DOHH2 (cell line): ENCODE results near the gene TBKBP1.

Experiments
- H3F3A ChIP-seq: fragments of 200-600 bp; sonication (generic), shearing (Covaris generic); 2 replicates; pipeline ENCODE4 v1.6.0; 2016; ENCODE audit warnings: antibody characterized with exemption, mild to moderate bottlenecking; ENCODE audit not compliant: control insufficient read depth, insufficient read depth
- H3K27ac ChIP-seq: fragments of 200-600 bp; sonication (generic); 2 replicates; pipeline ENCODE4 v1.5.1; 2014; ENCODE audit warnings: low read depth, mild to moderate bottlenecking, low read length, moderate library complexity
- H3K27me3 ChIP-seq: fragments of 200-600 bp; sonication (generic); 2 replicates; pipeline ENCODE4 v1.6.1; 2014; ENCODE audit warnings: mild to moderate bottlenecking, low read length, mixed read lengths; ENCODE audit not compliant: control insufficient read depth
- H3K36me3 ChIP-seq: fragments of 200-600 bp; sonication (generic); 2 replicates; pipeline ENCODE4 v1.6.1; 2014; ENCODE audit warnings: mild to moderate bottlenecking, low read length, moderate library complexity, mixed read lengths; ENCODE audit not compliant: control insufficient read depth
- H3K4me1 ChIP-seq: fragments of 200-600 bp; sonication (generic); 2 replicates; pipeline ENCODE4 v1.6.1; 2014; ENCODE audit warnings: mild to moderate bottlenecking, low read length, mixed read lengths; ENCODE audit not compliant: control insufficient read depth
- H3K4me2 ChIP-seq: fragments of 200-600 bp; sonication (generic); 2 replicates; pipeline ENCODE4 v1.6.0; 2014; ENCODE audit warnings: mild to moderate bottlenecking, low read length, moderate library complexity
- H3K4me3 ChIP-seq: fragments of 200-600 bp; sonication (generic); 2 replicates; pipeline ENCODE4 v1.5.1; 2014; ENCODE audit warnings: mild to moderate bottlenecking, low read length, mixed read lengths
- H3K79me2 ChIP-seq: fragments of 200-600 bp; sonication (generic); 2 replicates; pipeline ENCODE4 v1.6.1; 2014; ENCODE audit warnings: mild to moderate bottlenecking, low read length, mixed read lengths; ENCODE audit not compliant: control insufficient read depth
- H3K9me2 ChIP-seq: fragments of 200-600 bp; sonication (generic); replicated peaks from 2 replicates; pipeline ENCODE4 v1.6.1; 2014; ENCODE audit warnings: mild to moderate bottlenecking, low read length, mixed read lengths; ENCODE audit not compliant: control insufficient read depth
- H3K9me3 ChIP-seq: fragments of 200-600 bp; sonication (generic); 2 replicates; pipeline ENCODE4 v1.6.1; 2014; ENCODE audit warnings: antibody characterized with exemption, low read length, mixed read lengths; ENCODE audit not compliant: control insufficient read depth, insufficient read depth
- H4K20me1 ChIP-seq: fragments of 200-600 bp; sonication (generic); 2 replicates; pipeline ENCODE4 v1.6.0; 2014; ENCODE audit warnings: low read depth, mild to moderate bottlenecking, antibody characterized with exemption, low read length, moderate library complexity; ENCODE audit not compliant: control insufficient read depth, insufficient read depth
- CTCF ChIP-seq: fragments of 200-600 bp; sonication (generic); IDR thresholded peaks from one replicate; pipeline ENCODE4 v1.5.1; 2014; ENCODE audit warnings: antibody characterized with exemption, mild to moderate bottlenecking, low read depth, low read length; ENCODE audit not compliant: poor library complexity, severe bottlenecking
- EZH2phosphoT487 ChIP-seq: fragments of 200-600 bp; sonication (generic); IDR thresholded peaks from 2 replicates; pipeline ENCODE4 v1.6.1; 2017; ENCODE audit warnings: borderline replicate concordance, mild to moderate bottlenecking, antibody characterized with exemption, low read length, moderate library complexity, mixed read lengths

Gene TBKBP1

GRCh38 chr17:47693731-47694580 lies at the start of gene TBKBP1:
Gene TBKBP1, plus strand, starts transcription at chr17:47694161. Its CDS starts 1,952 bp downstream, at chr17:47696113.
- TF ChIP-seq CTCF (no peak), EZH2phosphoT487 (no peak)
- Histone ChIP-seq H3K4me1 (peaks cover 39% of the 10 kb centered on the region), H3K27ac (peak within 1 kb of the TSS; percentile 52), H3K27me3 (peaks cover 4% of the 10 kb centered on the region; the same call in 1 of the 2 replicates), H3K9me2 (no peaks in the 10 kb centered on the region), H4K20me1 (no peaks in the 10 kb centered on the region), H3K79me2 (no peaks in the 10 kb centered on the region), H3F3A (peaks cover 6% of the 10 kb centered on the region), H3K4me3 (peak within 1 kb of the TSS; percentile 73), H3K9me3 (no peaks in the 10 kb centered on the region), H3K36me3 (no peaks in the 10 kb centered on the region), H3K4me2 (peak within 1 kb of the TSS; percentile 78)

GRCh38 chr17:47644324-47644723 lies 49.6 kb upstream of the TBKBP1 start:
- Histone ChIP-seq H3K9me2 (no peaks in the 10 kb centered on the region), H3K4me2 (no peak overlapping the region), H3K36me3 (peaks cover 6% of the 10 kb centered on the region), H3K4me3 (no peak overlapping the region), H4K20me1 (no peaks in the 10 kb centered on the region), H3K9me3 (no peaks in the 10 kb centered on the region), H3K79me2 (peaks cover 19% of the 10 kb centered on the region), H3F3A (peaks cover 10% of the 10 kb centered on the region), H3K27ac (no peak overlapping the region), H3K4me1 (peaks cover 33% of the 10 kb centered on the region), H3K27me3 (no peaks in the 10 kb centered on the region)
- TF ChIP-seq CTCF = no peak

- H3K4me3 ChIP-seq = peak within 1 kb of the TSS; percentile 94
- H3K79me2 ChIP-seq = peaks cover 61% of the 10 kb centered on the region
- peaks cover 44% of the 10 kb centered on the region for H3K36me3 ChIP-seq
Observed at GRCh38 chr17:47649153-47649971, 44.6 kb upstream of the TBKBP1 start, which contains the start of gene KPNB1. Gene KPNB1, plus strand, starts transcription at chr17:47649919. Its CDS starts 326 bp downstream, at chr17:47650245.

More at GRCh38 chr17:47649153-47649971, 44.6 kb upstream of the TBKBP1 start, which contains the start of gene KPNB1:
- no peaks in the 10 kb centered on the region for H3K9me3 ChIP-seq
- H3F3A ChIP-seq = peaks cover 13% of the 10 kb centered on the region
- H3K4me1 ChIP-seq = peaks cover 46% of the 10 kb centered on the region
- H3K4me2 ChIP-seq = peak within 1 kb of the TSS; percentile 98
- H3K27me3 ChIP-seq = no peaks in the 10 kb centered on the region
- peaks cover 21% of the 10 kb centered on the region for H4K20me1 ChIP-seq
- H3K9me2 ChIP-seq = no peaks in the 10 kb centered on the region
- peak within 1 kb of the TSS; percentile 92 for H3K27ac ChIP-seq
- no peak for TF ChIP-seq EZH2phosphoT487
- no peak for TF ChIP-seq CTCF
